Measurements from ENCODE around the gene JMJD8. TPM values are rescaled to one million over a fixed set of nuclear protein-coding genes. Genes with fewer than 3 reads are reported as not detected.

JMJD8 gene, protein sequence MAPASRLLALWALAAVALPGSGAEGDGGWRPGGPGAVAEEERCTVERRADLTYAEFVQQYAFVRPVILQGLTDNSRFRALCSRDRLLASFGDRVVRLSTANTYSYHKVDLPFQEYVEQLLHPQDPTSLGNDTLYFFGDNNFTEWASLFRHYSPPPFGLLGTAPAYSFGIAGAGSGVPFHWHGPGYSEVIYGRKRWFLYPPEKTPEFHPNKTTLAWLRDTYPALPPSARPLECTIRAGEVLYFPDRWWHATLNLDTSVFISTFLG
- 28.8 and 30.9 TPM in 2 replicates for total RNA-seq

DNA sequence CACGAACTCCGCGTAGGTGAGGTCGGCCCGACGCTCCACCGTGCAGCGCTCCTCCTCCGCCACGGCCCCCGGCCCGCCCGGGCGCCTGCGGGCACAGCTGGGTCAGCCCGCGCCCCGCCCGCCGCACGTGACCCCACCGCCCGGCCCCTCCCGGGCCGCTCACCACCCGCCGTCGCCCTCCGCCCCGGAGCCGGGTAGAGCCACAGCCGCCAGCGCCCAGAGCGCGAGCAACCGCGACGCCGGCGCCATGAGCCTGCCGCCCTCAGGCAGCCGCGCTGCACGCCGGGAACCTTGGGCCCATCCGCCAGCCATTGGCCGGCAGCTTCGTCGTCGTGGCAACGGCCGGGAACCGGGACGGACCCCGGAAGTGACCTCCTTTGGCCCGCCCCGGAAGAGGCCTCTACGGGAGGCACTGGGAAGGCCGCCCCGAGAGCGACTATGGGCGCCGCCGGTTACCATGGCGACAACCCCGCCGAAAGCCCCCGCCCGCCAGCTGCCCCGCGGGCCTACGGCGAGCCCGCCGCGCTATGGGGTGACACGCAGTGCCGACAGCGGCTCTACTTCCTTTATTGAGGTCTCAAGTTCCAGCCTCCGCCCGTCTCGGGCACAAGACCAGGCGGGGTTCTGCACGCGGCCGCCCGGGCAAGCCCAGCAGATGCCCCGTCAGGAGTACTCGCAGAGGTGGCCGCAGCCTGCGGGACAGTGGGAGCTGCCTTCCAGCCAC lies at the start of gene JMJD8:
JMJD8 (minus strand) TSS at position 264 of the 724 bp plus-strand sequence; CDS start at position 249, 15 bp downstream.
- peak; percentile 66 for DNase-seq (ENCODE audit: low read depth, low spot score)

DNA sequence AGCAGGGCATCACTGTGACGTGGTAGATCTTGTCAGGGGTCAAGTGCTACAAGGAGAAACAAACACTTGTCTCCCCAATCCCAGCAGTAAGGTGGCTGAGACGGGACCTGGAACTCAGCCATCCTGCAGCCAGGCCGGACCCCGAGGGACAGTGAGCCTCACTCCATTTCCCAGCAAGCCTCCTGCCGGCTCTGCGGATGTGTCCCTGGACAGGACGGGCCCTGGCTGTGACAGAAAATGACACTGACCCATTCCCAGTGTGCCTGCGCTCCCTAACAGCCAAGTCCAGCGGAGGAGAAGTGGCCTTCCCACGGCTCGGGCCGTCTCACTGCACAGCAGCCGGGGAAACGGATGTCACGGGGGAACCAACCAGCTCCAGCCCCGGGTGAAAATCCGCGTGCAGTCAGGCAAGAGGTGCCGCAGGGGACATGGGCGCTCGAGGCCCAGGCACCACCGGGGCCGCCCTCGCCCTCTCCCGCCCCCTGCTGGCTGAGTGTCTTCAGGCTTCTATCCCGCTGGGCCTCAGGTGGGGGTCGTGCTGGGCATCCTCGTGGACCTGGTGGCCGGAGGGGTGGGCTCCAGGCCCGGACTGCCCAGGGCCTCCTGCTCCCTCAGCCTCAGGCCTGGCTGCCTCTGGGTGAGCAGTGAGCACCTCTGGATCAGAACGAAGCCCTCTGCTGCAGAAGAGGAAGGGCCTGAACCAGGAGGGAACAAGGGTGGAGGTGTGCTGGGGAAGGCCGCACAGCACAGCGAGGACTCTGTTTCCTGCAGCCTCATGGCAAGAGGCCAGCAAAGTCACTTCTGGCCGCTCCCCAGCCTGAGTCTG lies 49.5 kb upstream of the JMJD8 start:
- DNase-seq (ENCODE audit: low read depth, low spot score), result no peak

DNA sequence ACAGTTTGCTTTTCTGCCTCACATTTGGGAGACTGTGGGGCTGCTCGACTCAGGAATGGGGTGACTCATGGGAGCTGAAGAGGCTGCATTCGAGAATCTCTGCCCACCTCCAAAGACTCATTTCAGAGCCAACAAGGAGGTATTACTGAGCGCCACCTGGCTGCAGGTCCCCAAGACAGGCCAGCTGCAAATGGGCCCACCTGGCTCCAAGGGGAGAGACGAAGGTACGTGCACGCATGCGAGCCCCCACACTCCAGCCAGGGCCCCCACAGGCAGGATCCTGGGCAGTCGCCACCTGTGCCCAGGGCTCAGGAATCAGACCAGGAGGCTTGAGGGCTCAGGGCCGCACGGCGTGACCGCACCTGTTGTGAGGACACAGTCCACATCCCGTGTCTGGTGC lies 48.8 kb upstream of the JMJD8 start:
- DNase-seq (ENCODE audit: low read depth, low spot score), result no peak

DNA sequence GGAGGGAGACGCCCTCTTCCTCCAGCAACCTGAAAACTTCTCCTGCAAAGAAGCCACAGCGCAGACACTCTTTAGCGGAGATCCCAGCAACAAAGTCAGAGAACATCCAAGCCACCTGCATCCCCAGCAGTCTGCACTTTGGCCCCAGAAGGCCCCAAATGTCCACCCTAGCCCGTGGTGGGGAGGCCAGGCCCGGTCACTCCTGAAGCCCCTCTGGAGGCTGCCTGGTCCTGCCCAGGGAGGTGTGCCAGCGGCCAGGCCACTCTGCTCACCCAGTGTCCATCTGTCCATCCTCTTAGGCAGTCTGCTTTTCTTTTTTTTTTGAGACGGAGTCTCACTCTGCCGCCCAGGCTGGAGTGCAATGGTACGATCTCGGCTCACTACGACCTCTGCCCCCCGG lies 48.2 kb upstream of the JMJD8 start:
- DNase-seq (ENCODE audit: low read depth, low spot score), result no peak

DNA sequence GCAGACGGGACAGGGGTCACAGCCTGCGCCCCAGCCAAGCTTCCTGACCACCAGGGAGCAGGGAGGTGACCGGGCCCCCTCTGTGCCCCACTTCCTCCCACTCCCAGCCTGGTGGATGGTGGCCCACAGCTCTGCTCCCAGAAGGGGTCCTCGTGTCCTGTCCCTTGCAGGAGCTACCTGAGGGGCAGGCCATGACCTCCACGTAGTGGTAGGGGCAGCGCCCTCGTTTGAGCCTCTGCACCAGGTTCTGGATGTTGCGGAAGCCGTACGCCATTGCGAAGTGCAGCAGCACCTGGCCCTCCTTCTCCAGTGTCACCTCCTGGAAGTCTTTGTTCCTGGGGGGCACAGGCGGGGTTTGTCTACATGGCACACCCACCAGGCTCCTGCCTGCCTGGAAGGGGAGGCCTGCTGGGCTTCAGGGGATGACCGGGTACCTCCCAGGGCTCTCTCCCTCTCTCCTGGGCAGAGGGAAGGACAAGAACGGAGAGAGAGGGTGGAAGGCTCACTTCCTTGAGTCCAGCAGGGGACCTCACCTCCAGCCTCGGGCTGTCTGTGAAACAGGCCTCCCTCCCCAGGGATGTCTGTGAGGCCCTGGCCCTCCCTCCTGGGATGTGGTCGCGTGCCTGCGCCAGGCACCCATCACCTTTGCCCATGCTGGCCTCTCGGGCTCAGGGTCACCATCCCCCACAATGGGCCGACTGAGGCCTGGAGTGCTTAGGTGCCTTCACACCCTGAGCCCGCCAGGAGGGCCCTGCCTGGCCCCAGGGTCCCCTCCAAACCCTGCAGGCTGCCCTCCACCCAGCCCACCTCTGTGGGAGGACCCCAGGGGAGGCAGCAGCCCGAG lies 46.8 kb upstream of the JMJD8 start:
- no peak for DNase-seq (ENCODE audit: low read depth, low spot score)

DNA sequence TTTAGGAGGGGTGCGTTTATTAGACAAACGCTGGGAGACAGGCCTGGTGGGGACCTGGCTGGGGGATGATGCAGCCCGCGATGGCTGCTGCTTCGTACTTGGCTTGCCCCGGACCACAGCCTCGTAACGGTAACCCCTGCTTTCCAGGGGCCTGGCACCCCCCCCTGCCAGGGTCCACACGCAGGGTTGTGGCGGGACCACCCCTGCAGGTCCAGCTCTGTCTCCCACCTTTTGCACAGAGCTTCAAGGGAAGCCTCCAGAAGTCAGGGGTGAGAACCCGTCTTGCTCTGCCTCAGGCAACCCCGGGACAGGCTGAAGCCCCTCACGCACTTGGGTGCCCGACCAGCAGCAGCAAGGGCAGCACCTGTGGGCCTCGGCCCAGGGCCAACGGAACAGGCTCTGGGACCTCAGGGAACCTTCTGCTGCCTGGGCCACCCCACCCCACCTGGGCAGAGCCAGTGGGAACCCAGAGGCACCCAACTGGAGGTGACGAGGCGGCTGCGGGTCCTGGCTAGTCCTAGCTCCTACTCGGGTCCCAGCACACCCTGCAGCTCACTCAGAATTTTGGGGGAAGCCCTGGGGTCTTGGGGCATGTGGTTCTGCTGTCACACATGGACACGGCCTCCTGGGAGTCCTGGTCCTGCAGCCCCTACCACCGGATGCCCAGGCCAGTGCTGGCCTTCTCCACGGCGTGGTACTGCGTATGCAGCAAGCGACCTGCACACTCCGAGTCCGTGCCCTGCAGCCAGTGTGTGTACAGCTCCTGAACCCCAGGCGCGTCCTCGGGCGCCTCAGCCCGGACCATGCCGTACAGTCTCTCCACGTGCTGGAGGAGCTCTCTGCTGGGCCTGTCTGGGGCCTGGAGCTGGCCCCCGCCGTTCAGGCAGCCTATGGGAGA lies 45.9 kb upstream of the JMJD8 start:
- no peak for DNase-seq (ENCODE audit: low read depth, low spot score)

DNA sequence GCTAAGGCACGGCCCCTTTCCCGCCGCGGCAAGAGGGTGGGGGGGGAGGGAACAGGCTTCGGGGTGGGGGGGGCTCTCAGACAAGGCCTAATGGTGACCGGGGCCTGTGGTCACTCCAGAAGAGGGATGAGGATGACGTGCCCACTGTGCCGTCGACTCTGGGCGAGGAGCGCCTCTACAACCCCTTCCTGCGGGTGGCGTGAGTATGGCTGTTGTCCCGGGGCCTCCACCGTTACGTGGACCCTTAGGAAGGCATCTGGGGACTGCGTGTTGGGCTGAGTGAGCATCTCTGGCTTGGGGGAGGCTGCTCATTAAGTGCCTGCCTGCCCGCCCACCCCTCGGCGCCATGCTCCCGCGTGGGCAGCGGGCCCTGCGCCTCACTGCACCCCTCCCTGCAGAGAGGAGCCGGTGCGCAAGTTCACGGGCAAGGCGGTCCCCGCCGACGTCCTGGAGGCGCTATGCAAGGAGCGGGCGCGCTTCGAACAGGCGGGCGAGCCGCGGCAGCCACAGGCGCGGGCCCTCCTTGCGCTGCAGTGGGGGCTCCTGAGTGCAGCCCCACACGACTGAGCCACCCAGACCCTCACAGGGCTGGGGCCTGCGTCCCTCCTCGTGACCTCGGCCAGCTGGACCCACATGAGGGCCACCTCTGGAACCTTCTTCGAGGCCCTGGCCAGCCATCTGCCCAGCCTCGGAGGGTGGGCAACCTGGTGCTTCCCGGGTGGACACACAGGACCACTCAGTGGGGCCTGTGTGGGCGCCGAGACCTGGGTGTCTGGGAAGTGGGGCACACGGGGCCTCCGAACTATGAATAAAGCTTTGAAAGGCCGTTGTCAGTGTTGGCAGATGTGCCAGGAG lies 45.0 kb upstream of the JMJD8 start:
- DNase-seq (ENCODE audit: low read depth, low spot score), result no peak

DNA sequence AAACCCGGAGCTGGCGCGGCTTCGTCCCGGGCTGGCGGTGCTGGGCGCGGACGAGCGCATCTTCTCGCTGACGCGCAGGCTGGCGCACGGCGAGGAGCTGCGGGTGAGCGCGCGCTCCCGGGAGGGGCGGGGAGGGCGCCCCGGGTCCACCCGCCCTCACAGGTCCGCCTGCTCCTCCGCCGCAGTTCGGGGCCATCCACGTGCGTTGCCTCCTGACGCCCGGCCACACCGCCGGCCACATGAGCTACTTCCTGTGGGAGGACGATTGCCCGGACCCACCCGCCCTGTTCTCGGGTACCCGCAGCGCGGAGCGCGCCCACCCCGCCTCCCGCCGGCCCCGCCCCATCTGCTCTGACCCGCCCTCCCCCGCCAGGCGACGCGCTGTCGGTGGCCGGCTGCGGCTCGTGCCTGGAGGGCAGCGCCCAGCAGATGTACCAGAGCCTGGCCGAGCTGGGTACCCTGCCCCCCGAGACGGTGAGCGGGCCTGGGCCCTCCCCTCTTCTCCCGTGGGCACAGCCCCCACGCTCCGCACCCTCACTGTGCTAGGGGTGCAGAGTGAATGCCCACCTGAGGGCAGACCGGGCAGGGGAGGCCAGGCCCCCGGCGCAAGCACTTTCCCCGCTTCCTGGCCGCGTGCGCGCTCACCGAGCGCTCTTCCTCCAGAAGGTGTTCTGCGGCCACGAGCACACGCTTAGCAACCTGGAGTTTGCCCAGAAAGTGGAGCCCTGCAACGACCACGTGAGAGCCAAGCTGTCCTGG lies 44.2 kb upstream of the JMJD8 start:
- no peak for DNase-seq (ENCODE audit: low read depth, low spot score)

DNA sequence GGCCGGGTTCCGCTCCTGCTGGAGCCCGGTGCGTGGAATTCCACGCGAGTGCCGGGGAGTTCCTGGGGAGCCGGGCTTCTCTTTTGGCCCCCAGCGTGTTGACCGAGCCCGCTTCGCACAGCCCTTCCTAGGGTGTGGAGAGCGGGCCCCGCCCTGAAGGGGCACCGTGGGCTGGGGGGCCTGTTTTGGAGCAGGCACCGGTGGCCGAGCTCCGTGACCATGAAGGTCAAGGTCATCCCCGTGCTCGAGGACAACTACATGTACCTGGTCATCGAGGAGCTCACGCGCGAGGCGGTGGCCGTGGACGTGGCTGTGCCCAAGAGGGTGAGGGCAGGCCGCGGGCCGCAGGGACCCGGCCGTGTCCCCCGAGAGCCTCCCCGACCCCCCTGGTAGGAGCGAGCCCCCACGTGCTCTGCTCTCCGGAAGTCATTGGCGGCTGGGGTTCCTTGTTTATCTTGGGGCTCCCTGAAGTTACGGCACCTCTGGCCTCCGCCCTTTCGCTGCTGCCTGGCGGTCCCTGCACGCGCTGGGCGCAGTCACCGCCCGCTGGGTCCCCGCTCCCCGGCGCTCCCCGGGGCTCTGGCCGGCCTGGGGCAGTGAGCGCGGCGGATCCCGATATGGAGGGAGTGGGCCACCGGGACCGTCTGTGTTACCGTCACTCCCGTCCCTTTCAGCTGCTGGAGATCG lies 43.3 kb upstream of the JMJD8 start:
- no peak for DNase-seq (ENCODE audit: low read depth, low spot score)

DNA sequence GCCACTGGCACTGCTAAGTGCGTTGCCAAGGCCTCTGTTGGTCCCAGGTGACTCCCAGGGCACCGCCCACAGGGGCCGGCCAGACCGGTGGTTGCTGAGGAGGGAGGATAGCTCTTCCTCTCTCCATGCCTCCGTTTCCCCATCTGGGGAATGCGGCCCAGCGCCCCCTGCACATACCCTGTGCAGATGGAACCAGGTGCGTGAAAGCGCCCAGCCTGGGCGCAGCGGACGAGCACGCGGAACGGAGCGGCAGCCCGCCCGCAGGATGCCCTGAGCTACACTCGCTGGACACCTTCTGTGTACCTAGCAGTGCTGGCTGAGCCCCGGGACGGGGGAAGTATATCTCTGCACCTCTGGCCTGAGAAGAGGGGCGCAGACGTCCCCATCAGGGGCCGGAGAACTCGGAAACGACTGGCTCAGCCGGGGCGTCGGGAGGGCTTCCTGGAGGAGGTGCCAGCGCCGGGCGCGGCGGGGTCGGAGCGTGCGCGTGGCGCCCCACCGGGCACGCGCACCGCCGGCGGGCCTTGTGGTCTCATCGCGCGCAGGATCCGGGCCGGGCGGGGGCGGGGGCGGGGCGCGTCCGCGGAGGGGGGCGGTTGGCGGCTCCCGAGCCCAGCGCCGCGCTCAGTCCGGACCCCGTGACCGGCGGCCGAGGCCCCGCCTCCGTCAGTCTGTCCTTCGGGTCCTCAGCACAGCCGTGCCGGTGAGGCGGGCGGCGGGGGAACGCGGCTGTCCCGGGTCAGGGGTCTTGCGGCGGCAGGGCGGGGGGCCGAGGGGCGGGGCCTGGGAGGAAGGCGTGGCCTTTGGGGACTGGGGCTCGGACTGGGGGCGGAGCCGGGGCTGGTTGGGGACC lies 42.5 kb upstream of the JMJD8 start, which contains the start of the genes CCDC78 and HAGHL:
CCDC78 (minus strand) TSS at position 6 of the 853 bp plus-strand sequence. CDS start 76 bp downstream, outside the sequence.
HAGHL (plus strand) TSS at position 669 of the 853 bp plus-strand sequence. CDS start 404 bp downstream, outside the sequence.
- DNase-seq (ENCODE audit: low read depth, low spot score), result no peak

DNA sequence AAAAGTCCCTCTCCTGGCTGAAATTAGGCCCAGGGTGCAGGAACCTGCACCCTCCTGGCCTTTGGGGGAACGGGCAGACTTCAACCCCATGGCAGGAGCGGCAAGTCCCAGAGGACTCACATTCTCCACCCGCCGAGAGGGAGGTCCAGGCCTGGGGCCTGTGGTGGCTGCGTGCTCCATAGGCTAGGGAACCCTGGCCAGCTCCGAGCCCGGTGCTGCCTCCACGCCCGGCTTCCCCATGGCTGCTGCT lies 42.0 kb upstream of the JMJD8 start:
- no peak for DNase-seq (ENCODE audit: low read depth, low spot score)

DNA sequence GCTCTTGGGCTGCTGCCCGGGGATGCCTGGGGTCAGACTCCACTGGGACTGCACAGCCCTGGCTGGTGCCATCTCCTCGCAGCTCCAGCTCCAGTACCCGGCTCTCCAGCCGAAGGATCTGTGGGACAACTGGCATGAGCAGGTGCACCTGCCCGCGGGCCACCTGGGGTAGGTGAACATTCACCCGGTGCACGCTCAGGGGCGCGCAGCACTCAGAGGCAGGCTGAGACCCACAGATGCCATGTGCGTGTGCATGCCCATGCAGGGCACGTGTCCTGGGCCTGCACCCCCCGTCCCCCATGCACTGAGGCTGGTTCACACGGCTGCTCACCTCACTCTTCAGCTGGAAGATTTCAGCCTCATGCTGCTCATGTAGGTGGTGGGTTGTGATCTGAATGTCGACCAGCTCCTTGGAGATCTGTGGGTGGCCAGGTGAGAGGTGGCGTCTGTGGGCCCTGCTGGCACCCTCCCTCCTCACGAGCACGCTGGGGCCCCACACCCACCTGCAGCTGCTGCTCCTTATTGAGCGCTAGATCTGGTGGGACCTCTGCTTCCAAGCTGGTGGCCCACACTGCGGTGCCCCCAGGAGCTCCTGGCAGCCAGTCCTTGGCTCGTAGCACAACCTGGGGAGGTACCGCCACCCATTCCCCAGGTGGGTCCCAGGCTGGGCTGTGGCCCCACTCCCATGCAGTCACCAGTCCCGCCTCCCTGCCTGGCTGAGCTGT lies 41.5 kb upstream of the JMJD8 start:
- no peak for DNase-seq (ENCODE audit: low read depth, low spot score)

DNA sequence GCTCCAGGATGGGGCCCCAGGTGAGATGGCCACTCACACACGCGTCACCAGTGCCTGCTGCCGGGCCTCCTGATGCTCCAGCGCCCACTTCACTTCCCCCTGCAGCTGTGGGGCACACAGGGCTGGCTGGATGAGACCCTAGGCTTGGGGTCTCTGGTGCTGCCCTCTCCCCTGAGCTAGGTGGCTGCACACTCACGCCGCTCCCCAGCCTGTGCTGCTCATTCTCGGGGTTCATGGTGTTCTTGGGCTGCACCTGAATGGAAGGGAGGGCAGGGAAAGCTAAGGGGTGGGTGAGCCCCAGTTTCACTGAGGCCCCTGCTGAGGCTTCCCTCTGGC lies 40.9 kb upstream of the JMJD8 start:
- DNase-seq (ENCODE audit: low read depth, low spot score), result no peak

DNA sequence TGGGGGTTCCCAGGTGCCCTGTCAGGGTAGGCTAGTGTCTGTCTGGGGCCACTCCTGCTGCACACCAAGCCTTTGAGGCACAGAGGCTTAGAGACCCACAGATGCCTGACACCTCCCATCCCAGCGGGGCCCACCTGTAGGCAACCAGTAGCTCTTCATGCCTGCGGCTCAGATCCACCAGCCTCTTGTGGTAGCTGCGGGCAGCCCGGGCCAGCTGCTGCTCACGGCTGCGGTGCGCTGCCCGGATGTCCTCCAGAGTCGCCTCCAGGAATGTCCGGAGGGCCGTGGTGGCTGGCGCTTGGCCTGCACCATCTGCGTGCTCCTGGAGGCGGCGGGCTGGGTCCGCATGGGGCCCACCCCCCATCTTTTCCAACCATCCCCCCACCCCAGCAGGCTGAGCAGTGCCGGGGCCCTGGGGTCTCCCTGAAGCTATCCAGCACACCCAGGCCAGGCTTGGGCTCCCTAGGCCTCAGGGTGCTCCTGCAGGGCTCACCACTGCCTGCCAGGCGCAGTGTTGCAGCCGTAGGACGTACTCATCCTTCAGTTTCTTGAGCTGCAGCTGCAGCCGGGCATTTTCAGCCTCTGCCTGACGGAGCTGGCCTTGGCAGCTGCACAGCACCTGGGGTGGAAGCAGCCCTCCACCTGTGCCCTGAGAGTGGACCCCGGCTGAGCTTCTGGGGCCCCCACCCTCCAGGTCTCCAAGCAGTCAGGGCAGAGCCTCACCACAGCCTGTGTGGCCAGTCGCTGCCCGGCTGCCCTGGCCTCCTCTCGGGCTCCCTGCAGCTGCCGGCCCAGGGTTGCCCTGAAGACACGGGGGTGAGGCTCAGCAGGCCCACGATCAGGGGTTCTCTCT lies 40.3 kb upstream of the JMJD8 start:
- no peak for DNase-seq (ENCODE audit: low read depth, low spot score)

DNA sequence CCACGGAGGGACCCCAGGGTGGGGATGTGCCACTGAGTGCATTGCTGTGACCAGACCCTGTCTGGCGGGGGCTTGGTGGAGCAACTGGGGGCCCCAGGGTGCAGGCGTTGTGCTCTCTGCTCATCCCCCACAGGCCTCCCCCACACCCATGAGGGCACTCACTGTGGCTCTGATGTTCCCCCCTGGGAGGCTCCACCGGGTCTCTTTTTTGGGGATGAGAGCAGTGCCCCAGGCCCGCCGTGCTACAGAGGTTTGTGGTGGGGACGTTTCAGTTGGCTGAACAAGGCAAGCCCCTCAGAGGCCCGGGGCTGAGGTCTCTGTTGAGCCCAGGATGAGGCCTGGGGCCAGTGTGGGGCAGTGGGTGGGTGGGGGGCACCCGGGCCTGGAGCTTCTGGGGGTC lies 39.6 kb upstream of the JMJD8 start:
- no peak for DNase-seq (ENCODE audit: low read depth, low spot score)
